Peyer's patch (tissue), 4 donors: ENCODE results near the gene QPRT. TPM values are rescaled to one million over a fixed set of nuclear protein-coding genes. Genes with fewer than 3 reads are reported as not detected.
"Not testable (repeated sequence)": the region's sequence is repeated elsewhere in the genome, so short reads cannot be mapped to it uniquely, and the experiment has no call there.

Experiments used
- DNase-seq, 3 donors: peaks; one replicate each; pipeline ENCODE4 v3.0.0-alpha.2; 2017 to 2019
- H3K27ac ChIP-seq, 4 donors: fragments of 200-600 bp; sonication (generic); one replicate each; pipeline ENCODE4 v1.5.1; 2016 to 2019
- H3K27me3 ChIP-seq, 2 donors: fragments of 200-600 bp; sonication (generic); one replicate each; pipeline ENCODE4 v1.5.1; 2019
- H3K36me3 ChIP-seq, 3 donors: fragments of 200-600 bp; sonication (generic); one replicate each; pipeline ENCODE4 v1.5.1; 2016 to 2019
- H3K4me1 ChIP-seq, 4 donors: fragments of 200-600 bp; sonication (generic); one replicate each; pipeline ENCODE4 v1.5.1; 2016 to 2019
- H3K4me3 ChIP-seq, 4 donors: fragments of 200-600 bp; sonication (generic); 1 replicate in 3 of 4; 2 replicates in 1 of 4; pipeline ENCODE4 v1.5.1; 2016 to 2019; ENCODE audit warnings: mild to moderate bottlenecking in 1 of 4
- H3K9me3 ChIP-seq, 4 donors: fragments of 200-600 bp; sonication (generic); one replicate each; pipeline ENCODE4 v1.5.1; 2016 to 2019; ENCODE audit warnings: mild to moderate bottlenecking in 1 of 4
- POLR2A ChIP-seq, 2 donors: fragments of 450-650 bp; IDR thresholded peaks; one replicate each; pipeline ENCODE4 v1.5.1; 2017; ENCODE audit warnings: antibody characterized with exemption in 2 of 2, mild to moderate bottlenecking in 2 of 2, moderate library complexity in 2 of 2
- total RNA-seq, 4 donors: library from RNA; depleted of rRNA; stranded (reverse); fragments of >200 nt; gene quantifications; one replicate each; pipeline ENCODE4 v1.1.0, GENCODE V29; 2016
- TF ChIP-seq, protein P1 (sequence below), 6 experiments: fragments of 450-650 bp in 4 of 6; fragments of 200-600 bp in 2 of 6; sonication (generic) in 1 of 6; IDR thresholded peaks; one replicate each; pipeline ENCODE4 v1.5.1; 2017 to 2019; ENCODE audit warnings: antibody characterized with exemption in 6 of 6, mild to moderate bottlenecking in 3 of 6, moderate library complexity in 1 of 6

QPRT gene
- total RNA-seq, 4 donors from 2014 or later = 40.4 to 96.3 (median 47.4) TPM

DNA sequence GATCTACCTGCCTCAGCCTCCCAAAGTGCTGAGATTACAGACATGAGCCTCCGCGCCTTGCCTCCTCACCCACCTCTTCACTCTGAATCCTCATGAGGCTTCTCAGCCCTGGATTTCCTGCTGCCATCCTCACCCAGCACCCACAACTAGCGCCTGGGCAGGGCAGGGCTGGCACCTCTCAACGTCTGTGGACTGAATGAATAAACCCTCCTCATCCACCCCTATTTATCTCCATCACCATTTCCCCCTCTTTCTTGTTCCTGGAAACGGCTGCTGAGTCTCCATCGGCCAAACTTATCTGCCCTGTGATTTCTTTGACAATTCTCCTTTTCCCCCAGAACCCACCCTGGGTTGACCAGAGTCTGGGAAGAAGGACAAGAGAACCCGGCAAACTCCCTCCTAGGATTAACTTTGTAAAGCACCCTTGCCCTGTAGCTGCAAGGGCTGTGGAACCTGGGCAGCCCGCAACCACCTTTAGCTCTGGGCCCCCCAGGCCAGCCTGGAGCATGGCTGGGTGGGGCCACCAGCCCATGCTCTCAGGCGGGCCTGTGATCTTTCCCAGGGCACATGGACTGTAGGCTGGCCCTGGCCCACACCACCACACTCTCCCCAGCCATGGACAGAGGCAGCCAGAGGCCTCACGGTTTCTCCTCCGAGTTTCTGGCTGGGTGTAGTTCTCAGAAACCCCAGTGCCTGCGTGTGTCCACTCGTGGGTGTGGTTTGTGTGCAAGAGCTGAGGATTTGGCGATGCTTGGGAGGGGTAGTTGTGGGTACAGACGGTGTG, 13.5 kb upstream of the QPRT start:
- Histone ChIP-seq H3K4me3 (peak overlapping the region in 3 of 4 donors; percentile 26 to 46 (median 43)), H3K27ac (peak overlapping the region in 3 of 4 donors; percentile 43 to 85 (median 50)), H3K4me1 (peaks cover 0 to 14% (median 7%) of the 10 kb centered on the region in 4 donors), H3K27me3 (no peaks in the 10 kb centered on the region), H3K36me3 (no peaks in the 10 kb centered on the region), H3K9me3 (no peaks in the 10 kb centered on the region)
- no peak for DNase-seq
- TF ChIP-seq, protein P1, sequence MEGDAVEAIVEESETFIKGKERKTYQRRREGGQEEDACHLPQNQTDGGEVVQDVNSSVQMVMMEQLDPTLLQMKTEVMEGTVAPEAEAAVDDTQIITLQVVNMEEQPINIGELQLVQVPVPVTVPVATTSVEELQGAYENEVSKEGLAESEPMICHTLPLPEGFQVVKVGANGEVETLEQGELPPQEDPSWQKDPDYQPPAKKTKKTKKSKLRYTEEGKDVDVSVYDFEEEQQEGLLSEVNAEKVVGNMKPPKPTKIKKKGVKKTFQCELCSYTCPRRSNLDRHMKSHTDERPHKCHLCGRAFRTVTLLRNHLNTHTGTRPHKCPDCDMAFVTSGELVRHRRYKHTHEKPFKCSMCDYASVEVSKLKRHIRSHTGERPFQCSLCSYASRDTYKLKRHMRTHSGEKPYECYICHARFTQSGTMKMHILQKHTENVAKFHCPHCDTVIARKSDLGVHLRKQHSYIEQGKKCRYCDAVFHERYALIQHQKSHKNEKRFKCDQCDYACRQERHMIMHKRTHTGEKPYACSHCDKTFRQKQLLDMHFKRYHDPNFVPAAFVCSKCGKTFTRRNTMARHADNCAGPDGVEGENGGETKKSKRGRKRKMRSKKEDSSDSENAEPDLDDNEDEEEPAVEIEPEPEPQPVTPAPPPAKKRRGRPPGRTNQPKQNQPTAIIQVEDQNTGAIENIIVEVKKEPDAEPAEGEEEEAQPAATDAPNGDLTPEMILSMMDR (IDR thresholded peaks at IDR 0.05) = no peak
- TF ChIP-seq POLR2A (IDR thresholded peaks at IDR 0.05) = no peak

DNA sequence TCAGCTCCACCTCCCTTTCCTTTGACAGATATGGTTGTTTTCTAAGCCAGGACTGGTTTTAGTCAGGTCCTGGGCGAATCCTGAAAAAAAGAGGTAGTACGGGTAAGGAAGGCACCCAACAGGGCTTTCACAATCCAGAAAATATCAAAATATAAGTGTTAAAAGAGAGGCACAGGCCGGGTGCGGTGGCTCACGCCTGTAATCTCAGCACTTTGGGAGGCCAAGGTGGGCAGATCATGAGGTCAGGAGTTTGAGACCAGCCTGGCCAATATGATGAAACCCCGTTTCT, 11.7 kb upstream of the QPRT start:
- H3K4me3 ChIP-seq, H3K9me3 ChIP-seq, H3K27me3 ChIP-seq, H3K36me3 ChIP-seq, DNase-seq: not testable (repeated sequence)
- peak overlapping the region in 1 of 4 donors; percentile 85 for H3K27ac ChIP-seq
- H3K4me1 ChIP-seq = peaks cover 0 to 14% (median 7%) of the 10 kb centered on the region in 4 donors

DNA sequence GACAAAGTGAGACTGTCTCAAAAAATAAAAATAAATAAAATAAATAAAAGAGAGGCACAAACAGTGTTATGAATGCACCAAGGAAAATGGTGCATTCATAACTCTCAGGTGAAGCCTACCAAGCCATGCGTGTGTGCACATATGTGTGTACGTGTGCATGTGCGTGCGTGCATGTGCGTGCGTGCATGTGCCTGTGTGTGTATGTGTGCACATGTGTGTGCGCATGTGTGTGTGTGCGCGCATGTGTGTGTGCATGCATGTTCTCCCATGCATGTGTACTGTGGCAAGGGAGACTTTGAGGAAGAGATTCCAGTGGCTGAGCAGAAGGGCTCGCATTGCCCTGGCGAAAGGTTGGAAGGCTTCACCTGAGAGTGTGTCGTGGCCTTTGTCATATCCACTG, 11.2 kb upstream of the QPRT start:
- no peak for DNase-seq
- TF ChIP-seq POLR2A (IDR thresholded peaks at IDR 0.05) = no peak
- TF ChIP-seq, protein P1 (IDR thresholded peaks at IDR 0.05) = no peak
- Histone ChIP-seq H3K36me3 (no peaks in the 10 kb centered on the region), H3K4me3 (no peak overlapping the region), H3K27ac (peak overlapping the region in 1 of 4 donors; percentile 85), H3K4me1 (peaks cover 0 to 14% (median 7%) of the 10 kb centered on the region in 4 donors), H3K27me3 (no peaks in the 10 kb centered on the region), H3K9me3 (no peaks in the 10 kb centered on the region)

DNA sequence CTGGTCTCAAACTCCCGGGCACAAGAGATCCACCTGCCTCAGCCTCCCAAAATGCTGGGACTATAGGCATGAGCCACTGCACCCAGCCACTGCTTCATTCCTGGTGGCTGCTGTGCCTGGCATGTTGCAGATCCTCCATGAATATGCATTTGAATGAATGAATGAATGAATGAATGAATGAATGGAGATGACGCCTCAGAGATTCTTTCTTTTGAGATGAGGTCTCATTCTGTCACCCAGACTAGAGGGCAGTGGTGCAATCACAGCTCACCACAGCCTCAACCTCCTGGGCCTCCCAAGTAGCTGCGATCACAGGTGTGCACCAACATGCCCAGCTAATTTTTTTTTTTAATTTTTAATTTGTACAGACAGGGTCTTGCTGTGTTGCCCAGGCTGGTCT, 10.7 kb upstream of the QPRT start:
- no peak for DNase-seq
- TF ChIP-seq POLR2A (IDR thresholded peaks at IDR 0.05) = no peak
- TF ChIP-seq, protein P1 (IDR thresholded peaks at IDR 0.05) = no peak
- Histone ChIP-seq H3K27me3 (no peaks in the 10 kb centered on the region), H3K36me3 (no peaks in the 10 kb centered on the region), H3K27ac (no peak overlapping the region), H3K4me1 (peaks cover 0 to 14% (median 7%) of the 10 kb centered on the region in 4 donors), H3K9me3 (no peaks in the 10 kb centered on the region), H3K4me3 (no peak overlapping the region)

DNA sequence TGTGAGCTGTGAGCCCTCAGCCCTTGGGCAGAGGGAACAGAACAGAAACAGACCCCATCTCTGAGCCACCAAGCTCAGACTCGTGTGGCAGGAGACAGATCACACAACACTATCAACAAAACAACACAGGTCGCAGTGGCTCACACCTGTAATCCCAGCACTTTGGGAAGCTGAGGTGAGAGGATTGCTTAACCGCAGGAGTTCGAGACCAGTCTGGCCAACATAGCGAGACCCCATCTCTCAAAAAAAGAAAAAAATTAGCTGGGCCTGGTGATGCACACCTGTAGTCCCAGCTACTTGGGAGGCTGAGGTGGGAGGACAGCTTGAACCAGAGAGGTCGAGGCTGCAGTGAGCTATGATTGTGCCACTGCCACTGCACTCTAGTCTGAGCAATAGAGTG, 5.5 kb upstream of the QPRT start:
- TF ChIP-seq POLR2A (IDR thresholded peaks at IDR 0.05) = no peak
- TF ChIP-seq, protein P1 (IDR thresholded peaks at IDR 0.05) = no peak
- H3K27me3 ChIP-seq = no peaks in the 10 kb centered on the region
- DNase-seq = no peak
- no peak overlapping the region for H3K4me3 ChIP-seq
- no peaks in the 10 kb centered on the region for H3K36me3 ChIP-seq
- peaks cover 0 to 10% (median 0%) of the 10 kb centered on the region in 4 donors for H3K4me1 ChIP-seq
- no peaks in the 10 kb centered on the region for H3K9me3 ChIP-seq
- H3K27ac ChIP-seq = no peak overlapping the region

DNA sequence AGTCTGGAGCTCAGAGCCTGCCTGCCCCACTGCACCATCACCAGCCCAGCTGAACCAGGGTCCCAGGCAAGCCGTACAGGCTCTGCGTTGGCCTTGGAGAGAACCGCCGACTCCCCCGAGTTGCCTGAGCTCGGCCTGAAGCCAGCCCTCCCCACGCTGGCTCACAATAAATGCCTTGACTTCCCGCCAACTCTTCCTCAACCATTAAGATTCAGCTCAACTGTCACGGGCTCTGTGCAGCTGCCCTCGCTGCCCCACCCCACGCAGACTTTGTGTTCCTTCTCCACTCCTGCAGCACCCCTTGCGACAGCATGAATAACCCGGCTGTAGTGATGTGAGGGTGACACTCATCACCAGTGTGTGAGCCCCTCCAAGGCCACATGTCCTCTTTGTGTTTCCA, 4.8 kb upstream of the QPRT start:
- H3K27me3 ChIP-seq = no peaks in the 10 kb centered on the region
- H3K36me3 ChIP-seq = no peaks in the 10 kb centered on the region
- peaks cover 0 to 16% (median 0%) of the 10 kb centered on the region in 4 donors for H3K4me1 ChIP-seq
- H3K9me3 ChIP-seq = no peaks in the 10 kb centered on the region
- no peak overlapping the region for H3K27ac ChIP-seq
- peak in 2 of 3 donors; percentile 62 to 64 for DNase-seq
- TF ChIP-seq POLR2A (IDR thresholded peaks at IDR 0.05) = no peak
- TF ChIP-seq, protein P1 (IDR thresholded peaks at IDR 0.05) = peak in 3 of 6 experiments; percentile 10 to 25 (median 12)
- H3K4me3 ChIP-seq = no peak overlapping the region
